ENCODE results near the gene USP34.
"Not testable (repeated sequence)": the region's sequence is repeated elsewhere in the genome, so short reads cannot be mapped to it uniquely, and the experiment has no call there.

USP34 gene

GRCh38 chr2:61148091-61148490, 322.8 kb downstream of the USP34 start:
- not testable (repeated sequence) for DNase-seq (ENCODE audit: low read depth)

- no peak for DNase-seq (ENCODE audit: low read depth)
Measured at GRCh38 chr2:61145990-61146389, 324.9 kb downstream of the USP34 start.

- DNase-seq (ENCODE audit: low read depth), result peak; percentile 99
Measured at GRCh38 chr2:61144697-61145268, 326.1 kb downstream of the USP34 start.

- DNase-seq (ENCODE audit: low read depth), result no peak
Measured at GRCh38 chr2:61141151-61141550, 329.7 kb downstream of the USP34 start.

- no peak for DNase-seq (ENCODE audit: low read depth)
Measured at GRCh38 chr2:61138859-61139258, 332.0 kb downstream of the USP34 start.
